Trophoblast cell (in vitro differentiated cells and primary cell): Measurements from ENCODE around the gene MGMT.

Experiments
- DNase-seq, 2 donors: peaks; one replicate each; pipeline ENCODE4 v3.0.0-alpha.2; 2016
- H2AFZ ChIP-seq: 2 replicates; pipeline ENCODE4 v1.6.1; 2013; ENCODE audit warnings: low read length, moderate library complexity, mild to moderate bottlenecking; ENCODE audit not compliant: insufficient read depth, poor library complexity
- H2AK5ac ChIP-seq: 2 replicates; pipeline ENCODE4 v1.6.1; 2013; ENCODE audit warnings: mild to moderate bottlenecking, low read length
- H2BK120ac ChIP-seq: 2 replicates; pipeline ENCODE4 v1.6.1; 2013; ENCODE audit warnings: low read length, mild to moderate bottlenecking, moderate library complexity; ENCODE audit not compliant: insufficient read depth, poor library complexity
- H2BK12ac ChIP-seq: 2 replicates; pipeline ENCODE4 v1.6.1; 2013; ENCODE audit warnings: mild to moderate bottlenecking, low read length, moderate library complexity
- H2BK5ac ChIP-seq: 2 replicates; pipeline ENCODE4 v1.6.1; 2013; ENCODE audit warnings: low read length, low read depth, moderate library complexity, mild to moderate bottlenecking; ENCODE audit not compliant: poor library complexity
- H3K14ac ChIP-seq: 2 replicates; pipeline ENCODE4 v1.6.1; 2013; ENCODE audit warnings: mild to moderate bottlenecking, low read length
- H3K18ac ChIP-seq: 2 replicates; pipeline ENCODE4 v1.6.1; 2013; ENCODE audit warnings: mild to moderate bottlenecking, low read length
- H3K23ac ChIP-seq: 2 replicates; pipeline ENCODE4 v1.6.1; 2013; ENCODE audit warnings: low read length
- H3K27ac ChIP-seq: 2 replicates; pipeline ENCODE4 v1.5.1; 2013; ENCODE audit warnings: low read depth, mild to moderate bottlenecking, inconsistent platforms, low read length, moderate library complexity
- H3K27me3 ChIP-seq: 2 replicates; pipeline ENCODE4 v1.6.1; 2013; ENCODE audit warnings: inconsistent platforms, mild to moderate bottlenecking, low read length, moderate library complexity; ENCODE audit not compliant: insufficient read depth
- H3K36me3 ChIP-seq, 2 experiments: 1 replicate in 1 of 2; 2 replicates in 1 of 2; pipeline ENCODE4 v1.6.1; 2013; ENCODE audit warnings: low read length in 2 of 2, mild to moderate bottlenecking in 2 of 2, moderate library complexity in 1 of 2; ENCODE audit not compliant: insufficient read depth in 2 of 2, control insufficient read depth in 1 of 2
- H3K4ac ChIP-seq: 2 replicates; pipeline ENCODE4 v1.6.1; 2013; ENCODE audit warnings: low read depth, mild to moderate bottlenecking, low read length, moderate library complexity
- H3K4me1 ChIP-seq, 2 experiments: 1 replicate in 1 of 2; 2 replicates in 1 of 2; pipeline ENCODE4 v1.6.1; 2013; ENCODE audit warnings: low read length in 2 of 2, mild to moderate bottlenecking in 2 of 2, moderate library complexity in 1 of 2; ENCODE audit not compliant: insufficient read depth in 2 of 2, control insufficient read depth in 1 of 2
- H3K4me2 ChIP-seq: 2 replicates; pipeline ENCODE4 v1.6.1; 2013; ENCODE audit warnings: inconsistent platforms, mild to moderate bottlenecking, low read length, moderate library complexity
- H3K4me3 ChIP-seq: 2 replicates; pipeline ENCODE4 v1.5.1; 2013; ENCODE audit warnings: mild to moderate bottlenecking, low read depth, low read length, inconsistent platforms
- H3K79me1 ChIP-seq: one replicate; pipeline ENCODE4 v1.6.1; 2013; ENCODE audit warnings: low read length
- H3K79me2 ChIP-seq: 2 replicates; pipeline ENCODE4 v1.6.1; 2013; ENCODE audit warnings: low read length, mild to moderate bottlenecking; ENCODE audit not compliant: control insufficient read depth, insufficient read depth, poor library complexity
- H3K9ac ChIP-seq: 2 replicates; pipeline ENCODE4 v1.6.1; 2013; ENCODE audit warnings: mild to moderate bottlenecking, low read length
- H3K9me3 ChIP-seq: 2 replicates; pipeline ENCODE4 v1.6.1; 2013; ENCODE audit warnings: low read depth, mild to moderate bottlenecking, control low read depth, inconsistent platforms, low read length; ENCODE audit not compliant: insufficient read depth
- H4K12ac ChIP-seq: 2 replicates; pipeline ENCODE4 v1.6.1; 2013; ENCODE audit warnings: low read depth, mild to moderate bottlenecking, low read length, moderate library complexity
- H4K8ac ChIP-seq: 2 replicates; pipeline ENCODE4 v1.6.1; 2013; ENCODE audit warnings: low read depth, mild to moderate bottlenecking, low read length, moderate library complexity
- H4K91ac ChIP-seq: one replicate; pipeline ENCODE4 v1.6.1; 2013; ENCODE audit warnings: low read depth, mild to moderate bottlenecking, low read length, moderate library complexity
- WGBS: extraction: QIAGEN DNeasy Blood & Tissue Kit; methylation state at CpG from one replicate; pipeline ENCODE4 v1.1.7; 2013; ENCODE audit warnings: missing lambda C conversion rate; ENCODE audit not compliant: insufficient read length, insufficient coverage; ENCODE audit errors: extremely low coverage; 5-methylcytosine and 5-hydroxymethylcytosine counted together

The MGMT gene

GRCh38 chr10:129494740-129495139 lies 27.7 kb downstream of the MGMT start:
- Histone ChIP-seq H3K18ac (no peak overlapping the region), H3K9me3 (peaks cover 12% of the 10 kb centered on the region), H3K27ac (no peak overlapping the region), H4K12ac (no peak overlapping the region), H3K27me3 (no peaks in the 10 kb centered on the region), H3K4me3 (no peak overlapping the region), H2BK5ac (no peak overlapping the region), H3K79me2 (no peaks in the 10 kb centered on the region), H3K36me3 (no peaks in the 10 kb centered on the region), H3K14ac (no peak overlapping the region), H2AFZ (no peak overlapping the region), H4K8ac (no peak overlapping the region), H2AK5ac (no peak overlapping the region), H3K9ac (no peak overlapping the region), H3K4ac (no peak overlapping the region), H2BK12ac (no peak overlapping the region), H2BK120ac (no peak overlapping the region), H3K23ac (no peak overlapping the region), H3K4me1 (peaks cover 4 to 6% of the 10 kb centered on the region in 2 experiments), H4K91ac (no peak overlapping the region), H3K4me2 (no peak overlapping the region), H3K79me1 (peaks cover 5% of the 10 kb centered on the region)
- no CpG with 5 or more reads among the region's 5 CpGs for WGBS
- no peak for DNase-seq

GRCh38 chr10:129495256-129495655 lies 28.2 kb downstream of the MGMT start:
- H2BK12ac ChIP-seq, result no peak overlapping the region
- H4K91ac ChIP-seq, result no peak overlapping the region
- H3K9ac ChIP-seq, result no peak overlapping the region
- H3K79me2 ChIP-seq, result no peaks in the 10 kb centered on the region
- no peak overlapping the region for H2AK5ac ChIP-seq
- H3K4ac ChIP-seq, result no peak overlapping the region
- H3K23ac ChIP-seq, result no peak overlapping the region
- no peak overlapping the region for H2AFZ ChIP-seq
- H3K36me3 ChIP-seq, result no peaks in the 10 kb centered on the region
- WGBS, result no CpG with 5 or more reads among the region's 6 CpGs
- peaks cover 12% of the 10 kb centered on the region for H3K9me3 ChIP-seq
- H2BK5ac ChIP-seq, result no peak overlapping the region
- peak overlapping the region; percentile 40 for H3K27ac ChIP-seq
- no peak for DNase-seq
- H3K79me1 ChIP-seq, result peaks cover 5% of the 10 kb centered on the region
- H2BK120ac ChIP-seq, result no peak overlapping the region
- no peak overlapping the region for H3K4me2 ChIP-seq
- peaks cover 4 to 6% of the 10 kb centered on the region in 2 experiments for H3K4me1 ChIP-seq
- H3K18ac ChIP-seq, result no peak overlapping the region
- no peak overlapping the region for H3K4me3 ChIP-seq
- H4K12ac ChIP-seq, result no peak overlapping the region
- no peaks in the 10 kb centered on the region for H3K27me3 ChIP-seq
- H3K14ac ChIP-seq, result no peak overlapping the region
- H4K8ac ChIP-seq, result no peak overlapping the region

GRCh38 chr10:129495698-129496097 lies 28.7 kb downstream of the MGMT start:
- H4K8ac ChIP-seq, result no peak overlapping the region
- H3K27me3 ChIP-seq, result no peaks in the 10 kb centered on the region
- no peak overlapping the region for H3K9ac ChIP-seq
- no peak overlapping the region for H3K4me3 ChIP-seq
- no peak overlapping the region for H2AFZ ChIP-seq
- H3K4ac ChIP-seq, result no peak overlapping the region
- peak; percentile 20 to 54 for DNase-seq
- no peak overlapping the region for H2BK120ac ChIP-seq
- H3K79me2 ChIP-seq, result no peaks in the 10 kb centered on the region
- H3K27ac ChIP-seq, result no peak overlapping the region
- H3K4me1 ChIP-seq, result peaks cover 4 to 6% of the 10 kb centered on the region in 2 experiments
- H2BK12ac ChIP-seq, result no peak overlapping the region
- no peak overlapping the region for H3K4me2 ChIP-seq
- no peak overlapping the region for H3K14ac ChIP-seq
- WGBS, result no CpG with 5 or more reads among the region's 8 CpGs
- H3K79me1 ChIP-seq, result peaks cover 5% of the 10 kb centered on the region
- no peak overlapping the region for H4K91ac ChIP-seq
- no peak overlapping the region for H2BK5ac ChIP-seq
- no peaks in the 10 kb centered on the region for H3K36me3 ChIP-seq
- H3K23ac ChIP-seq, result no peak overlapping the region
- H3K18ac ChIP-seq, result no peak overlapping the region
- peaks cover 12% of the 10 kb centered on the region for H3K9me3 ChIP-seq
- H4K12ac ChIP-seq, result no peak overlapping the region
- no peak overlapping the region for H2AK5ac ChIP-seq

GRCh38 chr10:129497013-129497412 lies 30.0 kb downstream of the MGMT start:
- Histone ChIP-seq H3K4me3 (no peak overlapping the region), H2AFZ (no peak overlapping the region), H4K91ac (no peak overlapping the region), H3K4me1 (peaks cover 4 to 6% of the 10 kb centered on the region in 2 experiments), H3K9ac (no peak overlapping the region), H2BK5ac (no peak overlapping the region), H3K4ac (no peak overlapping the region), H3K23ac (no peak overlapping the region), H3K27me3 (no peaks in the 10 kb centered on the region), H3K18ac (no peak overlapping the region), H3K14ac (no peak overlapping the region), H3K27ac (no peak overlapping the region), H3K4me2 (no peak overlapping the region), H3K9me3 (peaks cover 12% of the 10 kb centered on the region), H4K8ac (no peak overlapping the region), H3K36me3 (no peaks in the 10 kb centered on the region), H2BK120ac (no peak overlapping the region), H4K12ac (no peak overlapping the region), H3K79me2 (no peaks in the 10 kb centered on the region), H3K79me1 (peaks cover 5% of the 10 kb centered on the region), H2BK12ac (peak overlapping the region; percentile 8), H2AK5ac (no peak overlapping the region)
- no peak for DNase-seq
- no CpG with 5 or more reads among the region's 8 CpGs for WGBS
